Esophagus squamous epithelium (tissue), 5 donors: ENCODE measurements around the gene RTCB. TPM values are rescaled to one million over a fixed set of nuclear protein-coding genes. Genes with fewer than 3 reads are reported as not detected.
A peak's percentile ranks its signal among the peaks of the same experiment; 100 is the strongest.
"Not testable (repeated sequence)": the region's sequence is repeated elsewhere in the genome, so short reads cannot be mapped to it uniquely, and the experiment has no call there.

Experiments
- DNase-seq: peaks from one replicate; lab custom pipeline; 2025; lab: John Stamatoyannopoulos, UW
- H3K27ac ChIP-seq, 4 donors: fragments of 200-600 bp; sonication (generic); one replicate each; pipeline ENCODE4 v1.5.1; 2016 to 2019; ENCODE audit warnings: mild to moderate bottlenecking in 1 of 4
- H3K27me3 ChIP-seq, 4 donors: fragments of 200-600 bp; sonication (generic); 1 replicate in 3 of 4; 2 replicates in 1 of 4; pipeline versions ENCODE4 v1.5.1 to v1.6.0; 2017 to 2021; ENCODE audit warnings: antibody characterized with exemption in 1 of 4
- H3K36me3 ChIP-seq, 3 donors: fragments of 200-600 bp; sonication (generic); one replicate each; pipeline ENCODE4 v1.5.1; 2016 to 2019
- H3K4me1 ChIP-seq, 3 donors: fragments of 200-600 bp; sonication (generic); one replicate each; pipeline ENCODE4 v1.5.1; 2017 to 2019
- H3K4me3 ChIP-seq, 4 donors: fragments of 200-600 bp; sonication (generic); 1 replicate in 3 of 4; 2 replicates in 1 of 4; pipeline ENCODE4 v1.5.1; 2016 to 2019; ENCODE audit warnings: mild to moderate bottlenecking in 2 of 4, moderate library complexity in 1 of 4
- H3K9me3 ChIP-seq, 3 donors: fragments of 200-600 bp; sonication (generic); one replicate each; pipeline ENCODE4 v1.5.1; 2016 to 2019
- CTCF ChIP-seq, 6 experiments: fragments of 450-650 bp in 4 of 6; fragments of 200-600 bp in 2 of 6; sonication (generic) in 2 of 6; IDR thresholded peaks; one replicate each; pipeline ENCODE4 v1.5.1; 2016 to 2019; ENCODE audit warnings: antibody characterized with exemption in 6 of 6, mild to moderate bottlenecking in 4 of 6, moderate library complexity in 4 of 6
- POLR2A ChIP-seq, 4 donors: fragments of 450-650 bp; IDR thresholded peaks; one replicate each; pipeline ENCODE4 v1.6.1; 2017; ENCODE audit warnings: antibody characterized with exemption in 4 of 4, mild to moderate bottlenecking in 4 of 4, moderate library complexity in 3 of 4
- WGBS, 2 donors: methylation state at CpG; one replicate each; pipeline ENCODE4 v1.1.5; 2018; 5-methylcytosine and 5-hydroxymethylcytosine counted together
- intact Hi-C: fragments of 100-400 bp; cut with DNase I; formaldehyde crosslinking; loops from one replicate; pipeline ENCODE4 v1.15.0; 2022
- total RNA-seq, 4 donors: library from RNA; depleted of rRNA; stranded (reverse); fragments of >200 nt; gene quantifications; one replicate each; pipeline ENCODE4 v1.1.0, GENCODE V29; 2016
- donor health status: DM: yes; HTN: yes; CAD: no.

RTCB gene
- total RNA-seq, 4 donors from 2014 or later: 48.1 to 79.2 (median 70.9) TPM

GRCh38 chr22:32353840-32354239, 58.2 kb downstream of the RTCB start:
- intact Hi-C loops: no loop called here
- Histone ChIP-seq H3K27me3 (peaks cover 0 to 2% (median 0%) of the 10 kb centered on the region in 4 donors), H3K27ac (no peak overlapping the region), H3K4me1 (no peaks in the 10 kb centered on the region), H3K4me3 (peak overlapping the region in 3 of 4 donors; percentile 23 to 54 (median 30)), H3K9me3 (no peaks in the 10 kb centered on the region), H3K36me3 (no peaks in the 10 kb centered on the region)
- DNase-seq: no peak
- no peak for TF ChIP-seq POLR2A (IDR thresholded peaks at IDR 0.05)
- no peak for TF ChIP-seq CTCF (IDR thresholded peaks at IDR 0.05)
- 93% methylated on average over 9 of the region's 19 CpGs; no CpG with 5 or more reads in 1 of the 2 donors for WGBS, 2 donors

GRCh38 chr22:32353292-32353691, 58.8 kb downstream of the RTCB start:
- H3K36me3 ChIP-seq: no peaks in the 10 kb centered on the region
- intact Hi-C loops: no loop called here
- no peaks in the 10 kb centered on the region for H3K4me1 ChIP-seq
- WGBS, 2 donors: 92 to 97% methylated on average over 12 to 15 of the region's 28 CpGs
- H3K9me3 ChIP-seq: no peaks in the 10 kb centered on the region
- H3K4me3 ChIP-seq: peak overlapping the region in 1 of 4 donors; percentile 54
- TF ChIP-seq POLR2A (IDR thresholded peaks at IDR 0.05) (no peak), CTCF (IDR thresholded peaks at IDR 0.05) (no peak)
- H3K27me3 ChIP-seq: peaks cover 0 to 2% (median 0%) of the 10 kb centered on the region in 4 donors
- no peak overlapping the region for H3K27ac ChIP-seq
- no peak for DNase-seq

DNA sequence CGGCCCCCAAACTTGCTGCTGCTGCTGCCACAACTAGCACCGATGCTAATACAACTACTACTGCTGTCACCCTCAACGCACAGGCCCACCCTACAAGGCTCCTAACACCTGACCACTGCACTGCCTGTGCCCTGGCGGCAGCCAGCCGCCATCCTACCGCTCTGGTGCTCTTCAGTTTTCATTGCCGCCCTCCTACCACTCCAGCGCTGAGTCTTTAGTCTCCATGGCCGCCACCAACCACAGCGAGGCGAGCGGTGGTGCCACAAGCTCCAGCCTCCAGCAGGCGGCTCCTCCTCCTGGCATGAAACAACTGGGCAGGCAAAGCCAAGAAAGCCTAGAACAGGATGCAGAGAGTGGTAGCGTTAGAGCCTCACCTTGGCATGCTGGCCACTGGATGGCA, 59.4 kb downstream of the RTCB start:
- WGBS, 2 donors: 80 to 86% methylated on average over 1 to 10 of the region's 14 CpGs
- intact Hi-C loops: no loop called here
- TF ChIP-seq CTCF (IDR thresholded peaks at IDR 0.05): no peak
- no peak for TF ChIP-seq POLR2A (IDR thresholded peaks at IDR 0.05)

DNA sequence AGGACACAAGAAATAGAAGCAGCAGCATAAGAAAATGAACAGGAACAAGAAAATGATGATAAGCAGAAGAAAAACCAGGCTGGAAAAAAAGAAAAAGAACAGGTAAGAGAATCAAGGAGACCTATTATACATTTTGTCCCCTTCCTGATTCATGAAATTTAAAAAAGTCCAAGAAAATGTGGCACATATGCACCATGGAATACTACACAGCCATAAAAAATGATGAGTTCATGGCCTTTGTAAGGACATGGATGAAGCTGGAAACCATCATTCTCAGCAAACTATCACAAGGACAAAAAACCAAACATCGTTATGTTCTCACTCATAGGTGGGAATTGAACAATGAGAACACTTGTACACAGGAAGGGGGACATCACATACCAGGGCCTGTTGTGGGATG, 60.2 kb downstream of the RTCB start:
- intact Hi-C loops, H3K4me1 ChIP-seq, DNase-seq, H3K27me3 ChIP-seq, H3K27ac ChIP-seq, H3K9me3 ChIP-seq, H3K4me3 ChIP-seq, H3K36me3 ChIP-seq: not testable (repeated sequence)
- 92 to 100% methylated on average over 1 of the region's 1 CpG for WGBS, 2 donors

More for the DNA sequence above, 59.4 kb downstream of the RTCB start:
- no peaks in the 10 kb centered on the region for H3K36me3 ChIP-seq
- DNase-seq: no peak
- H3K4me3 ChIP-seq: no peak overlapping the region
- H3K4me1 ChIP-seq: no peaks in the 10 kb centered on the region
- H3K27ac ChIP-seq: no peak overlapping the region
- no peaks in the 10 kb centered on the region for H3K9me3 ChIP-seq
- H3K27me3 ChIP-seq: peaks cover 0 to 2% (median 0%) of the 10 kb centered on the region in 4 donors

- no peak for DNase-seq
- Histone ChIP-seq H3K9me3 (no peaks in the 10 kb centered on the region), H3K27me3 (peaks cover 0 to 9% (median 0%) of the 10 kb centered on the region in 4 donors), H3K4me1 (no peaks in the 10 kb centered on the region), H3K27ac (no peak overlapping the region), H3K4me3 (no peak overlapping the region), H3K36me3 (no peaks in the 10 kb centered on the region)
- WGBS, 2 donors: 73 to 77% methylated on average over 5 to 6 of the region's 6 CpGs
- no peak for TF ChIP-seq POLR2A (IDR thresholded peaks at IDR 0.05)
- TF ChIP-seq CTCF (IDR thresholded peaks at IDR 0.05): no peak
- intact Hi-C loops: no loop called here
These were observed 63.9 kb downstream of the RTCB start for GRCh38 chr22:32348031-32348611.
